ENCODE data around the gene PROM1. TPM values are rescaled to one million over a fixed set of nuclear protein-coding genes. Genes with fewer than 3 reads are reported as not detected.

Gene PROM1
- total and polyA plus RNA-seq, 2 of the 8 experiments (the other 6 are each of a cell fraction or from before 2014, with no cell fraction given), result 36.0 to 59.7 TPM

DNA sequence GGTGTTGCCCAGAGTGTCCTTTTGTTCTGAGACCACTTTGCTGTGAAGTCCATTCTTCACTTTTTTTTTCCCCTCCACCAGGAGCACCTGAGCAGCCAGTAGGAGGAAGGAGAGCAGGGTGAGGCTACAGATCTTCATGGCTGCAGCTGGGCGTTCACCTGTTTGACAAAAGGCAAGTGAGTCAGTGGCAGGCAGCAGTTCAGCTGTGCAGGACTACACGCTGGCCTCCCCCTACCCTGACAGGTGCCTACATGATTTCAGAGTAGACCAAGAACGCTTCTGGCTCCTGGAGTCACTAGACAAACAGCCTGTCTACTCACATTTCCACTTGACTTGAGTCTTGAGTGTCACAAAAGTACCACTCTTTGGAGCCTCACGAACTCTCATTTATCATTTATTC is 147.3 kb downstream of the PROM1 start (continued):
- TF ChIP-seq TAF7 (optimal IDR thresholded peaks at IDR 0.05; ENCODE audit: borderline replicate concordance, low read depth, low read length) (no peak), GABPA (IDR thresholded peaks at IDR 0.05; ENCODE audit: borderline replicate concordance, insufficient read depth, low read length) (no peak)

All from H1 (cell line).